ENCODE measurements around the gene PNMA1. TPM values are rescaled to one million over a fixed set of nuclear protein-coding genes. Genes with fewer than 3 reads are reported as not detected.

Gene PNMA1
- 49.3 TPM for total RNA-seq
- long read RNA-seq, transcript PNMA1-201 (1 exons, 2,590 nt) = major isoform, 21 of 21 reads
- long read RNA-seq, partial matches to known transcripts = 0 of 21 reads
- long read RNA-seq, other reads (novel, unspliced or antisense) = 0 of 21 reads

- DNase-seq (ENCODE audit: low spot score) = peak; percentile 95
Observed at GRCh38 chr14:73713803-73714655, at the start of gene PNMA1. TSS of gene PNMA1 (minus strand) at chr14:73714384. CDS start at chr14:73713639, 745 bp downstream.

DNA sequence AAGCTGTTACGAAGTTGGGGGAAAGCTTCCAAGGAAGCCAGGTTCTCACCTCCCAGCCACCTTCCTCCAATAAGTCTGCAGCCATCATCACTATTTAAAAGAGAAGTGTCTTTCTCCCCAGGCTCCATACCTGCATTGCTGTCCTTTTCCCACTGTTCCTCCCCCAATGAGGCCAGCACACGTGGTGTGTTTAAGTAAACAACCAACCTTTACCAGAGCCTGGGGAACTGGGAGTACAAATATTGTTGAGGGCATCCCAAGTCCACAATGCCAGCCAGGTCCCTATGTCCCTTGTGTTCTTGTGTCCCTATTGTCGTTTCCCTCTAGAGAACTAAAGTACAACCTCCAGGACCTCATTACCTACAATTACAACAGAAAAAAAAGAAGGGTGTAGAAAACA, 49.2 kb upstream of the PNMA1 start:
- no peak for DNase-seq (ENCODE audit: low spot score)

DNA sequence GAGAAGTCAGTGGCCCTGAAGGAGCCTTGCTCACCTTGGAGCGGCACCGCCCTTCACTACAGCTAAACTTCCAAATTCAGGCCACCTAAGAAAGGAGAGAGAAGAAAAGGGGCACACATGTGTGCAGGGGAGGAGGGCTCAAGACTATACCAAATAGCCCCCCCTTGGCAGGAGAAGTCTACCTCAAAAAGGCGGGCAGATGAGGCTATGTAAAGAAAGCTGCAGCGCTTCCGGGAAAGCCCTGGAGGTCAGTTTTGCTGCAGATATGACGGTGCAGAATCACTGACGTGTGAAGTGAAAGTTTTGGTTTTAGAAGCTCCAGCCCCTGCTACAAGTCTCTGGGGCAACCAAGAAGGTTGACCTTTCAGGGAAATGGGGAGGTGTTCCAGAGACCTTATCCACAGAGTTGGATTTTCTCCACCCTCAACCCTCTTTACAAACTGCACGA, 48.2 kb upstream of the PNMA1 start:
- DNase-seq (ENCODE audit: low spot score) = no peak

GRCh38 chr14:73761618-73762355, 47.6 kb upstream of the PNMA1 start:
- DNase-seq (ENCODE audit: low spot score) = no peak

GRCh38 chr14:73760598-73761586, 46.7 kb upstream of the PNMA1 start:
- no peak for DNase-seq (ENCODE audit: low spot score)

DNA sequence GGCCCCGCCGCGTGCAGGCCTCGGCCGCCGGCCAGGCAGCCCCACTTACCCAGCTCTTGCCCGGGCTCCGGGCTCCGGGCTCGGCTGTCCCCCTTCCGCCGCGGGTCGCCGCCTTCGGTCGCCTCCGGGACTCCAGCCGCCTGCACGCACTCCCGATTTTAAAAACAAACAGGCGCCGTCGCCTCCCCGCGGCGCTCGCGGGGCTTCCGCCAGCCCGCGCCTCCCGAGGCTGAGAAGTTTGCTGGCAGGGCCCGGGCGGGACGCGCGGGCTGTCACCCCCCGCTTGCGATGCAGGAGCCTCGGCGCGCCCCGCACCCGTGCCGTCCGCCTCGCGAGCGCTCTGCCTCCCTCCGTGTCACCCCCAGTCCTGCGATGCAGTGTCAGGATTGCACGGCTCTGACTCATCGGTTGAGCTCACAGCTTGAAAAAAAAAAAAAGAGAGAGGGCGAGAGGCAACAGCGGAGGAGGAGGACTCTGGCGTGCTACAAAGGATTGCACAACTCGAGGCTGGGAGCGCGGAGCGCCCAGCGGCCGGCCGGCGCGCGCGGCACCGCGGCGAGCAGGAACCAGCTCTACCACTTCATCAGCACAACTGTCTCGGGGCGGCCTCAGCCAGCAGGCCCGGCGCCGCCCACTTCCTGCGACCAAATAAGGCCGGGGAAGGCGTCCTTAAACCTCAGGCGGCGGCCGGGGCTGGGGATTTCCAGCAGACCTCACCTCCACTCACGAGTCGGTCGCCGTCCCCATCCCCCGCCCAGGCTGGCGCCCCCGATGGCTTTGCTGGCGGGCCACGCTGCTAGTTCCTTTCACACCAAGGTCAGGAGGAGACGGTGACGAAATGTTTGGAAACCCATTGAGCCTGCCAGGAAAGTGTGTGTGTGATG, 45.8 kb upstream of the PNMA1 start:
- peak; percentile 99 for DNase-seq (ENCODE audit: low spot score)

GRCh38 chr14:73759183-73759713, 45.1 kb upstream of the PNMA1 start:
- no peak for DNase-seq (ENCODE audit: low spot score)

GRCh38 chr14:73758392-73759182, 44.4 kb upstream of the PNMA1 start:
- DNase-seq (ENCODE audit: low spot score) = no peak

GRCh38 chr14:73757876-73758391, 43.8 kb upstream of the PNMA1 start:
- DNase-seq (ENCODE audit: low spot score) = no peak

DNA sequence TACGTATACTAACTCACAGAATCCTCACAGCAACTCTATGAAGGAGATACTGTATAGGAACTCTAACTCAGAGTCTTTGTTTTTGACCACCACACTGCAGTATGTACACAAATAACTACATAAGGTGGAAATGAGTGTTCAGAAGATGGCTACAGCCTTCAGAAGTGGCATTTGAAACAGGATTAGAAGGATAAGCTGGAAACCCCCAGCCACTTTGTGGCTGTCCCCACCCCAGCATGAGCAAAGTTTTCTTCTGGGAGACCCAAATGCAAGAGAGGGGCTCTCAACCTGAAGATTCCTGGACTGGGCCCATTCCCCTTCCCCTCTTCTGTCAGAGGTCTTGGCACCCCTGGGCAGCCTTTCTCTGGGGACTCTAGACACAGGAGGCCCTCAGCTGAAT, 43.2 kb upstream of the PNMA1 start:
- no peak for DNase-seq (ENCODE audit: low spot score)

- DNase-seq (ENCODE audit: low spot score) = no peak
Observed at GRCh38 chr14:73755434-73756014, 41.3 kb upstream of the PNMA1 start.

DNA sequence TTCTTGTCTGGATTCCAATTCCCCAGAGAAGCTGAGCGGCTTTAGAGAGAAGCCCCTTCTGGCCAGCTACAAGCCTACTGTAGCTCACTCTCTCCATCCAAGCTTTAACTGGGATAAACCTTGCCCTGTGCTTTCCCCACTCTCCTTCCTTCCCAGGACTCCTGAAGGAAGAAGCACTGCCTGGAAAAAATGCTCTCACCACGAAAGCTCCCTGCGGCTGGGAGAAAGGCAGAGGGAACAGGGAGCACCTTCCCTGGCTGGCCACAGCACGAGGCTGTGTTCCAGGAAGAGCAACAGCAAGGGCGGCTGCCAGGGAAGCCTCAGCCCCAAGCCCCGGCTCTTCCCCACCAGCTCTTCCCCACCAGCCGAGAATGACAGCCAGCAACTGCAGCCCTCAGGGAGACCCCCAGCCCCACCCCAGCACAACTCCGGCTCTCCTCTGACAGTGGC, 40.8 kb upstream of the PNMA1 start:
- no peak for DNase-seq (ENCODE audit: low spot score)

- no peak for DNase-seq (ENCODE audit: low spot score)
Observed at GRCh38 chr14:73753887-73754795, 40.0 kb upstream of the PNMA1 start.

DNA sequence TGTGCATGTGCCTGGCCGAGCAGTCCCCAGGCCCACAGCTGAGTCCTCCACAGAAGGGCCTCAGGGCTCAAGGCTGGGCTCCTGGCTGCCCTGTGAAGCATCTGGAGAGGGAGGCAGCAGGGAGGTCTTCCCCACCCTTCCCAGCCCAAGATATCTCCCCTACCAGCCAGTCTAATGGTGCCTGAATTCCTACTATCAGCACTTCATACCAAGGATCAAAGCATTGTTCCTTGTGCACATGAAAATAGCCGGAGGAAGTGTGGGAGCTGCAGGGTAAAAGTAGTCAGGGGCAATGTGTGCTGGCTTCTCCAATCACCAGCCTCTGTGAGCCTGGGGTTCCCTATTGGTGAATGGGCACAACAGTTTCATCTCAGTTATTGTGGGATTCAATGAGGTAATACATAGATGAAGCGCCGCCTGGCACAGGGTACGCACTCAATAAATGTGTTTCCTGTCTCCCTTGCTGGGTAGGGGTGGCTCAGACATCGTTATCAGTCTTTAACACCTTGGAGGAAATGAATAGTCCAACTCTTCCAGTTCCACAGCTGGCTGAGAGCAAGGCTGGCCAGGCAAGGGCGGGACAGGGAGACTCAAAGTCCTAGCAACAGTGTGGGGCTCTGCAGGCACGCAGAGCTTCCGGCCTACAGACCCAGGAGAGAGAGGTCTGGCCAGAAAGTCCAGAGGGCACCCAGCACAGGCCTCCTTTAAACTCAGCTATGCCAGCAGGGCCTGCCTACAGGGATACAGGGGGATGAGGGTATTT, 39.1 kb upstream of the PNMA1 start:
- no peak for DNase-seq (ENCODE audit: low spot score)

DNA sequence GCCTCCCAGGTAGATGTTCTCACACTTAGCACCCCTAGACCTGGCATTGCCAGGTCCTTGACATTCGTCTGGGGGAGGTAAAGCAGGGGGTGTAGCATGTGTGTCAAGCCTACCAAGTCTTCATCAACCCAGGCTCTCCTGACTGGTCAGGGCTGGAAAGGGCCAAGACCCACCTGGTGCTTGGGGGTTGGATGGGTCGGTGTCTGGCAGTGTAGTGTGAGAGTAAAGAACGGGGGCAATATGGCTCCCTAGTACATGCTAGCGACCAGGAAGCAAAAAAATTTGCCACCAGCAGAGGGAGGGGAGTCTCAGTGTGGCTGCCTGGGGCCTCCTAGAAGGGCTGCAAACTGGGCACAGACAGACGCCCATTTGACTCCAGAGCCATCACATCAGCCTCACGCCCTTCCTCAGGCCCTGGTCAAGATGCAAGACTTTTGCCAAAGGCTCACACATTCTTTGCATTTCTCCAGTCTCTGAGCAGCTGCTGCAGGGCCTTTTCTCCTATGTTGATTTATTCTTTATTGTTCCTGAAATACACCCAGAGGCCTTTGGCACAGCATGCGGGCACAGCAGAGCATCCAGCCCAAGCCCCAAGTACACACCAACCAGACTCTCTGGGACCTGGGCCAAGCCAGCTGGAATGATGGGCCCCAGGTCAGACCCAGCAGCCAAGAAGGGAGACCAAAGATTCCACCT, 38.3 kb upstream of the PNMA1 start:
- no peak for DNase-seq (ENCODE audit: low spot score)
